Subcutaneous adipose tissue (tissue), 4 donors: ENCODE measurements around the gene PSMD8. TPM values are rescaled to one million over a fixed set of nuclear protein-coding genes. Genes with fewer than 3 reads are reported as not detected.

Source experiments
- CTCF ChIP-seq: fragments of 450-650 bp; IDR thresholded peaks from one replicate; pipeline ENCODE4 v1.5.1; 2016; ENCODE audit warnings: low read depth, mild to moderate bottlenecking, control low read depth, antibody characterized with exemption, moderate library complexity
- total RNA-seq, 4 donors: library from RNA; depleted of rRNA; stranded (reverse); fragments of >200 nt; gene quantifications; one replicate each; pipeline ENCODE4 v1.1.0, GENCODE V29; 2016

The PSMD8 gene
- total RNA-seq, 4 donors from 2014 or later: 242 to 452 (median 398) TPM

- TF ChIP-seq CTCF: no peak
These were observed 15.9 kb downstream of the PSMD8 start for GRCh38 chr19:38389957-38390924.

- no peak for TF ChIP-seq CTCF
These were observed 17.6 kb downstream of the PSMD8 start for GRCh38 chr19:38391911-38392464.

GRCh38 chr19:38392707-38393308 is 18.4 kb downstream of the PSMD8 start:
- TF ChIP-seq CTCF: no peak

GRCh38 chr19:38394488-38394887 is 20.1 kb downstream of the PSMD8 start:
- TF ChIP-seq CTCF: no peak

- no peak for TF ChIP-seq CTCF
These were observed 21.2 kb downstream of the PSMD8 start for GRCh38 chr19:38395381-38396114.

- TF ChIP-seq CTCF: no peak
These were observed 24.7 kb downstream of the PSMD8 start for GRCh38 chr19:38399081-38399480.

- no peak for TF ChIP-seq CTCF
These were observed 25.2 kb downstream of the PSMD8 start for GRCh38 chr19:38399537-38399936.
